ENCODE data around the gene SLC9A2. TPM values are rescaled to one million over a fixed set of nuclear protein-coding genes. Genes with fewer than 3 reads are reported as not detected.

SLC9A2 gene
- total and polyA plus RNA-seq, 2 donors (not counting 1 experiment from before 2014, with no cell fraction given) = not detected

GRCh38 chr2:102621630-102622029 lies 2.3 kb downstream of the SLC9A2 start:
- Histone ChIP-seq H3K27me3 (ENCODE audit: control insufficient read depth, insufficient read depth, low read length) (peaks cover 22% of the 10 kb centered on the region), H4K20me1 (ENCODE audit: control insufficient read depth, extremely low read depth, insufficient read depth, low read length) (no peaks in the 10 kb centered on the region), H2AFZ (ENCODE audit: low read length) (no peak overlapping the region), H3K27ac (ENCODE audit: insufficient read depth, low read length) (no peak overlapping the region), H3K9me3 (ENCODE audit: control insufficient read depth, insufficient read depth, low read depth, low read length) (no peaks in the 10 kb centered on the region), H3K79me2 (ENCODE audit: control insufficient read depth, insufficient read depth, low read length) (no peaks in the 10 kb centered on the region), H3K4me2 (ENCODE audit: extremely low read depth, insufficient read depth, low read length) (no peak overlapping the region), H3K36me3 (ENCODE audit: control insufficient read depth, insufficient read depth, low read length) (no peaks in the 10 kb centered on the region), H3K4me3 (replicated peaks in 1 of 4; ENCODE audit: control extremely low read depth in 1 of 4, insufficient read depth in 1 of 4, low read depth in 3 of 4, low read length in 4 of 4) (no peak overlapping the region), H3K9ac (ENCODE audit: insufficient read depth, low read length) (no peak overlapping the region), H3K4me1 (ENCODE audit: control insufficient read depth, extremely low read depth, insufficient read depth, low read length) (no peaks in the 10 kb centered on the region)
- DNase-seq (ENCODE audit: low read depth in 2 of 2) = no peak
- TF ChIP-seq EZH2 (IDR thresholded peaks at IDR 0.05; ENCODE audit: low read length, missing control alignments) (no peak), CTCF (conservative IDR thresholded peaks at IDR 0.05 in 1 of 2, IDR thresholded peaks at IDR 0.05 in 1 of 2; ENCODE audit: low read depth in 1 of 2, low read length in 2 of 2) (no peak)

- TF ChIP-seq CTCF (conservative IDR thresholded peaks at IDR 0.05 in 1 of 2, IDR thresholded peaks at IDR 0.05 in 1 of 2; ENCODE audit: low read depth in 1 of 2, low read length in 2 of 2) (no peak), EZH2 (IDR thresholded peaks at IDR 0.05; ENCODE audit: low read length, missing control alignments) (no peak)
- Histone ChIP-seq H3K9ac (ENCODE audit: insufficient read depth, low read length) (no peak overlapping the region), H3K79me2 (ENCODE audit: control insufficient read depth, insufficient read depth, low read length) (no peaks in the 10 kb centered on the region)
Measured at GRCh38 chr2:102622646-102623045, 3.3 kb downstream of the SLC9A2 start.

GRCh38 chr2:102630458-102630857 lies 11.1 kb downstream of the SLC9A2 start:
- no peak overlapping the region for H3K9ac ChIP-seq (ENCODE audit: insufficient read depth, low read length)
- no peaks in the 10 kb centered on the region for H3K4me1 ChIP-seq (ENCODE audit: control insufficient read depth, extremely low read depth, insufficient read depth, low read length)
- no peak for DNase-seq (ENCODE audit: low read depth in 2 of 2)
- H2AFZ ChIP-seq (ENCODE audit: low read length) = no peak overlapping the region
- H3K27ac ChIP-seq (ENCODE audit: insufficient read depth, low read length) = no peak overlapping the region
- no peak overlapping the region for H3K4me2 ChIP-seq (ENCODE audit: extremely low read depth, insufficient read depth, low read length)
- TF ChIP-seq CTCF (conservative IDR thresholded peaks at IDR 0.05 in 1 of 2, IDR thresholded peaks at IDR 0.05 in 1 of 2; ENCODE audit: low read depth in 1 of 2, low read length in 2 of 2) = no peak
- no peak for TF ChIP-seq EZH2 (IDR thresholded peaks at IDR 0.05; ENCODE audit: low read length, missing control alignments)
- H4K20me1 ChIP-seq (ENCODE audit: control insufficient read depth, extremely low read depth, insufficient read depth, low read length) = no peaks in the 10 kb centered on the region
- H3K79me2 ChIP-seq (ENCODE audit: control insufficient read depth, insufficient read depth, low read length) = no peaks in the 10 kb centered on the region
- H3K9me3 ChIP-seq (ENCODE audit: control insufficient read depth, insufficient read depth, low read depth, low read length) = no peaks in the 10 kb centered on the region
- H3K36me3 ChIP-seq (ENCODE audit: control insufficient read depth, insufficient read depth, low read length) = no peaks in the 10 kb centered on the region
- no peaks in the 10 kb centered on the region for H3K27me3 ChIP-seq (ENCODE audit: control insufficient read depth, insufficient read depth, low read length)
- H3K4me3 ChIP-seq (replicated peaks in 1 of 4; ENCODE audit: control extremely low read depth in 1 of 4, insufficient read depth in 1 of 4, low read depth in 3 of 4, low read length in 4 of 4) = no peak overlapping the region

More at GRCh38 chr2:102622646-102623045, 3.3 kb downstream of the SLC9A2 start:
- Histone ChIP-seq H3K27ac (ENCODE audit: insufficient read depth, low read length) (no peak overlapping the region), H3K4me3 (replicated peaks in 1 of 4; ENCODE audit: control extremely low read depth in 1 of 4, insufficient read depth in 1 of 4, low read depth in 3 of 4, low read length in 4 of 4) (no peak overlapping the region), H3K4me1 (ENCODE audit: control insufficient read depth, extremely low read depth, insufficient read depth, low read length) (no peaks in the 10 kb centered on the region), H3K9me3 (ENCODE audit: control insufficient read depth, insufficient read depth, low read depth, low read length) (no peaks in the 10 kb centered on the region), H3K4me2 (ENCODE audit: extremely low read depth, insufficient read depth, low read length) (no peak overlapping the region), H4K20me1 (ENCODE audit: control insufficient read depth, extremely low read depth, insufficient read depth, low read length) (no peaks in the 10 kb centered on the region), H2AFZ (ENCODE audit: low read length) (no peak overlapping the region), H3K36me3 (ENCODE audit: control insufficient read depth, insufficient read depth, low read length) (no peaks in the 10 kb centered on the region), H3K27me3 (ENCODE audit: control insufficient read depth, insufficient read depth, low read length) (peaks cover 22% of the 10 kb centered on the region)
- no peak for DNase-seq (ENCODE audit: low read depth in 2 of 2)
